Endothelial cell of umbilical vein (primary cell): ENCODE results near the gene TSEN34. TPM values are rescaled to one million over a fixed set of nuclear protein-coding genes. Genes with fewer than 3 reads are reported as not detected.

Experiments used
- BruUV-seq: library from RNA; stranded (reverse); fragments of 400-500 nt; replicated peaks from 2 replicates; lab custom pipeline; 2021; lab: Mats Ljungman, UMichigan
- CTCF ChIA-PET: fragments of 300-600, 350-600 bp; sonication (Branson Sonifier 250); formaldehyde crosslinking; loops from one replicate; lab custom pipeline; 2021; ENCODE audit warnings: antibody characterized with exemption, inconsistent platforms; lab: Charles Lee
- POLR2A ChIA-PET: fragments of 300-600, 350-600 bp; sonication (Branson Sonifier 250); formaldehyde crosslinking; loops from one replicate; lab custom pipeline; 2021; ENCODE audit warnings: antibody characterized with exemption, inconsistent platforms; lab: Charles Lee
- DNase-seq: peaks from one replicate; pipeline ENCODE4 v3.0.0-alpha.2; 2011; ENCODE audit warnings: low read depth, low spot score
- FAIRE-seq: peaks from 2 replicates; lab custom pipeline; 2011; peaks lifted over from hg19 to GRCh38; lab: Jason Lieb, UNC
- H2AFZ ChIP-seq: 2 replicates; pipeline ENCODE4 v1.6.0; 2012; ENCODE audit warnings: low read depth, low read length, control low read depth, inconsistent platforms
- H3K27ac ChIP-seq: 2 replicates; pipeline ENCODE4 v1.5.1; 2011; ENCODE audit warnings: low read depth, mild to moderate bottlenecking, control low read depth, low read length, moderate library complexity; ENCODE audit not compliant: insufficient read depth
- H3K27me3 ChIP-seq, 2 experiments: 2 replicates each; pipeline versions ENCODE4 v1.6.0 to v1.6.1; 2011; ENCODE audit warnings: low read length in 2 of 2, mixed read lengths in 1 of 2; ENCODE audit not compliant: control insufficient read depth in 2 of 2, insufficient read depth in 2 of 2
- H3K36me3 ChIP-seq, 2 experiments: 2 replicates in 1 of 2; 3 replicates in 1 of 2; pipeline ENCODE4 v1.5.1; 2011; ENCODE audit warnings: low read length in 2 of 2, mild to moderate bottlenecking in 1 of 2, moderate library complexity in 1 of 2; ENCODE audit not compliant: control insufficient read depth in 2 of 2, insufficient read depth in 2 of 2; ENCODE audit errors: extremely low read depth in 1 of 2
- H3K4me1 ChIP-seq: 3 replicates; pipeline ENCODE4 v1.5.1; 2011; ENCODE audit warnings: mild to moderate bottlenecking, low read length; ENCODE audit not compliant: control insufficient read depth, insufficient read depth; ENCODE audit errors: extremely low read depth
- H3K4me2 ChIP-seq: 2 replicates; pipeline ENCODE4 v1.6.1; 2011; ENCODE audit warnings: low read length, control low read depth, mixed read lengths; ENCODE audit not compliant: insufficient read depth
- H3K4me3 ChIP-seq, 3 experiments: fragments of 200-600 bp in 1 of 3; sonication (generic), shearing (Covaris generic) in 1 of 3; replicated peaks in 1 of 3; 2 replicates each; pipeline ENCODE4 v1.5.1; 2011 to 2016; ENCODE audit warnings: control low read depth in 3 of 3, low read length in 3 of 3, mild to moderate bottlenecking in 2 of 3, inconsistent platforms in 1 of 3, low read depth in 1 of 3, moderate library complexity in 1 of 3; ENCODE audit not compliant: insufficient read depth in 1 of 3
- H3K79me2 ChIP-seq: 2 replicates; pipeline ENCODE4 v1.6.0; 2012; ENCODE audit warnings: low read length, inconsistent platforms; ENCODE audit not compliant: control insufficient read depth, insufficient read depth
- H3K9ac ChIP-seq: replicated peaks from 2 replicates; pipeline ENCODE3; 2011; ENCODE audit warnings: low read length, control low read depth; ENCODE audit not compliant: insufficient read depth; ENCODE audit errors: extremely low read depth
- H3K9me1 ChIP-seq: replicated peaks from 3 replicates; pipeline ENCODE4 v1.6.0; 2011; ENCODE audit warnings: mild to moderate bottlenecking, low read length; ENCODE audit not compliant: control insufficient read depth, insufficient read depth; ENCODE audit errors: extremely low read depth
- H3K9me3 ChIP-seq: replicated peaks from 2 replicates; pipeline ENCODE4 v1.5.1; 2012; ENCODE audit warnings: low read length, inconsistent platforms; ENCODE audit not compliant: control insufficient read depth, insufficient read depth
- H4K20me1 ChIP-seq: replicated peaks from 2 replicates; pipeline ENCODE3; 2011; ENCODE audit warnings: mild to moderate bottlenecking, low read length; ENCODE audit not compliant: control insufficient read depth, insufficient read depth; ENCODE audit errors: extremely low read depth
- FOS ChIP-seq: IDR thresholded peaks from 2 replicates; pipeline ENCODE4 v1.6.1; 2011; ENCODE audit warnings: mild to moderate bottlenecking, low read length, moderate library complexity, borderline replicate concordance; ENCODE audit not compliant: insufficient read depth
- GATA2 ChIP-seq: IDR thresholded peaks from 2 replicates; pipeline ENCODE4 v1.7.0; 2011; ENCODE audit warnings: low read depth, mild to moderate bottlenecking, moderate library complexity, mixed read lengths, low read length; ENCODE audit not compliant: insufficient read length, insufficient read depth
- JUN ChIP-seq: IDR thresholded peaks from 2 replicates; pipeline ENCODE4 v1.6.1; 2011; ENCODE audit warnings: borderline replicate concordance, low read depth; ENCODE audit not compliant: insufficient read length, insufficient read depth
- MYC ChIP-seq: IDR thresholded peaks from one replicate; pipeline ENCODE4 v1.6.1; 2011; ENCODE audit warnings: mild to moderate bottlenecking, low read depth, low read length
- POLR2A ChIP-seq: IDR thresholded peaks from 2 replicates; pipeline ENCODE4 v1.6.1; 2012; ENCODE audit warnings: low read depth, mild to moderate bottlenecking, control low read depth, low read length
- dilution Hi-C: fragments of 300-500 bp; cut with MboI; formaldehyde crosslinking; loops from one replicate; pipeline ENCODE4 v1.15.0; 2019; ENCODE audit warnings: low sequenced_read_pairs; ENCODE audit not compliant: extremely low pct_ligation_motif_present
- intact Hi-C: fragments of 100-400 bp; cut with micrococcal nuclease; formaldehyde crosslinking; loops from one replicate; pipeline ENCODE4 v1.10.0; 2022
- polyA plus RNA-seq, 4 experiments: library from polyadenylated mRNA; depleted of rRNA in 3 of 4; stranded (reverse) in 3 of 4; unstranded in 1 of 4; fragments of >200 nt; gene quantifications; 2 replicates each; pipeline versions ENCODE4 v1.2.1 to v1.2.3, GENCODE V29; 2011 to 2012; ENCODE audit warnings: missing spikeins in 1 of 4
- total RNA-seq: library from RNA; stranded (reverse); gene quantifications from 2 replicates; pipeline ENCODE4 v1.2.3, GENCODE V29; 2021
- TF ChIP-seq, protein P1 (sequence below): IDR thresholded peaks from 2 replicates; pipeline ENCODE4 v1.6.1; 2011; ENCODE audit not compliant: insufficient read depth, insufficient read length

TSEN34 gene
- total and polyA plus RNA-seq, 2 donors (not counting 3 experiments of a cell fraction or from before 2014, with no cell fraction given): 40.7 to 81.9 TPM

DNA sequence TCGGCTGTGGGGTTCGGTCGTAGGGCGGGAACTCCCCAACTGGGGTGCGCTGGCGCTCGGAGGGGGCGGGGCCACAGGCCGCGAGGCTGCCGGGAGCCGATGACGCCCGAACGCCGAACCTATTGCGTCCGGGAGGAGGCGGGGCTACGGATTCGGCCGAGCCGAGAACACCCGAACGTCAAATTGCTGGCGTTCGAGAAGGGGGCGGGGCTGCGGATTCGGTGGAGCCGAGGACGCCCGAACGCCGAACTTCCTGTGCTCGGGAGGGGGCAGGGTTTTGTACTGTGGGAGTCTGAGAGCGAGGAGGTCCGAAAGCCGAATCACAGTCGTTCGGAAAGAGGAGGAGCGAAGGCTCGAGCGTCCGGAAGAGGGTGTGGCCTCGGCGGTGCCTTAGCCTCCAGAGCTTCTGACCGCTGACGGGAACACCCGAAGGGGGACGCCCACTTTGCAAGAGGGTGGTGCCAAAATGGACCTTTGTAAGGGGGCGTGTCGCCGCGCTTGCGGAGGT lies 551 bp upstream of the TSEN34 start:
- no TSS peak for BruUV-seq
- ChIA-PET CTCF (interaction anchor here (0.7 to 2.7 kb wide), 8 partner anchors 10 to 75 kb away, joined by 3 to 15 read pairs (median 5); partner anchors contain the start of genes LENG1 and RPS9), POLR2A (interaction anchor here (0.6 to 5.2 kb wide), 5 partner anchors 11 to 53 kb away, joined by 3 to 91 read pairs (median 3); partner anchors contain the start of genes CNOT3 and RPS9)
- Histone ChIP-seq H3K4me3 (peak overlapping the region; percentile 64 to 88 (median 78)), H2AFZ (peak overlapping the region; percentile 92), H3K9me1 (no peaks in the 10 kb centered on the region), H3K27ac (peak overlapping the region; percentile 86), H3K79me2 (peaks cover 38% of the 10 kb centered on the region), H3K9me3 (no peaks in the 10 kb centered on the region), H3K27me3 (no peaks in the 10 kb centered on the region), H4K20me1 (no peaks in the 10 kb centered on the region), H3K36me3 (peaks cover 7 to 8% of the 10 kb centered on the region in 2 experiments), H3K9ac (peak overlapping the region; percentile 84), H3K4me2 (peak overlapping the region; percentile 90), H3K4me1 (peaks cover 16% of the 10 kb centered on the region)
- TF ChIP-seq FOS (no peak), MYC (no peak), GATA2 (no peak), JUN (no peak), POLR2A (peak; percentile 4)
- TF ChIP-seq, protein P1, sequence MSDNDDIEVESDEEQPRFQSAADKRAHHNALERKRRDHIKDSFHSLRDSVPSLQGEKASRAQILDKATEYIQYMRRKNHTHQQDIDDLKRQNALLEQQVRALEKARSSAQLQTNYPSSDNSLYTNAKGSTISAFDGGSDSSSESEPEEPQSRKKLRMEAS: no peak
- intact Hi-C loops (loop anchor here (1.0 to 2.0 kb wide), 7 partner anchors 10 to 323 kb away; partner anchors contain the start of genes CNOT3, LENG1, LENG9 and MYADM), dilution Hi-C loops (no loop called here)
- FAIRE-seq (no peak), DNase-seq (peak; percentile 100)
